A549 (cell line): Measurements from ENCODE around the gene UBE2O. TPM values are rescaled to one million over a fixed set of nuclear protein-coding genes. Genes with fewer than 3 reads are reported as not detected.

Source experiments
- ATAC-seq, 2 experiments: fragments of 200-7000 bp in 1 of 2; fragments of >200 bp in 1 of 2; cut with Nextera tagmentation in 1 of 2; cut with Tn5 transposase in 1 of 2; 3 replicates each; pipeline versions ENCODE4 v1.8.0 to v1.9.1; 2018 to 2020; ENCODE audit warnings: mild to moderate bottlenecking in 1 of 2, moderate library complexity in 1 of 2
- CTCF ChIA-PET: fragments of 300-600 bp; sonication (Branson Sonifier 250); formaldehyde crosslinking; extraction: SDS; loops from one replicate; lab custom pipeline; 2021; ENCODE audit warnings: antibody characterized with exemption, inconsistent platforms; lab: Yijun Ruan, JAX
- POLR2A ChIA-PET: fragments of 350-600 bp; formaldehyde crosslinking; extraction: SDS; loops from one replicate; lab custom pipeline; 2021; ENCODE audit warnings: antibody characterized with exemption, inconsistent platforms; lab: Yijun Ruan, JAX
- DNase-seq, 2 experiments: peaks; one replicate each; pipeline versions ENCODE4 v3.0.0 to v3.0.0-alpha.2; 2011 to 2016; ENCODE audit warnings: low read depth in 1 of 2, low spot score in 1 of 2
- FAIRE-seq: peaks from 2 replicates; lab custom pipeline; 2011; peaks lifted over from hg19 to GRCh38; lab: Jason Lieb, UNC
- H3K27ac ChIP-seq, 2 experiments: fragments of >200 bp; sonication (Bioruptor Twin); formaldehyde crosslinking; 3 replicates each; pipeline ENCODE4 v1.5.1; 2016 to 2017
- H3K4me1 ChIP-seq: fragments of >200 bp; sonication (Bioruptor Twin); formaldehyde crosslinking; 3 replicates; pipeline ENCODE4 v1.6.1; 2016
- H3K4me2 ChIP-seq: fragments of >200 bp; sonication (Bioruptor Twin); formaldehyde crosslinking; 3 replicates; pipeline ENCODE4 v1.6.1; 2016
- H3K4me3 ChIP-seq: fragments of >200 bp; sonication (Bioruptor Twin); formaldehyde crosslinking; 3 replicates; pipeline ENCODE4 v1.5.1; 2016
- H3K9me3 ChIP-seq: fragments of >200 bp; sonication (Bioruptor Twin); formaldehyde crosslinking; 3 replicates; pipeline ENCODE4 v1.6.1; 2016
- BCL3 ChIP-seq: fragments of >200 bp; sonication (Bioruptor Twin); formaldehyde crosslinking; IDR thresholded peaks from 3 replicates; pipeline ENCODE4 v1.6.1; 2016
- CBX2 ChIP-seq: fragments of 200-600 bp; sonication (generic); IDR thresholded peaks from 2 replicates; pipeline ENCODE4 v1.6.1; 2016; ENCODE audit warnings: low read depth, mild to moderate bottlenecking, borderline replicate concordance
- CHD2 ChIP-seq: fragments of 150-350 bp; IDR thresholded peaks from 2 replicates; pipeline ENCODE4 v1.6.1; 2014; ENCODE audit warnings: low read length; ENCODE audit not compliant: partially characterized antibody
- CHD4 ChIP-seq: fragments of 200-600 bp; sonication (generic); IDR thresholded peaks from 2 replicates; pipeline ENCODE4 v1.6.1; 2016; ENCODE audit warnings: antibody characterized with exemption, mild to moderate bottlenecking, borderline replicate concordance
- EHMT2 ChIP-seq: fragments of 200-600 bp; sonication (generic); IDR thresholded peaks from 2 replicates; pipeline ENCODE4 v1.6.1; 2016; ENCODE audit warnings: antibody characterized with exemption, low read depth, mild to moderate bottlenecking, moderate library complexity
- ELK1 ChIP-seq: fragments of 150-350 bp; IDR thresholded peaks from 2 replicates; pipeline ENCODE4 v1.6.1; 2014; ENCODE audit warnings: low read depth, mild to moderate bottlenecking, low read length
- EP300 ChIP-seq, 2 experiments: fragments of >200 bp; sonication (Bioruptor Twin); formaldehyde crosslinking; IDR thresholded peaks; 2 replicates in 1 of 2; 3 replicates in 1 of 2; pipeline ENCODE4 v1.6.1; 2016 to 2017
- ESRRA ChIP-seq: fragments of 150-350 bp; IDR thresholded peaks from 2 replicates; pipeline ENCODE4 v1.6.1; 2014; ENCODE audit warnings: mild to moderate bottlenecking, low read length, borderline replicate concordance
- FOSB ChIP-seq: fragments of 250-450 bp; sonication (Bioruptor Pico); IDR thresholded peaks from 2 replicates; pipeline ENCODE4 v1.5.0; 2020; ENCODE audit warnings: mild to moderate bottlenecking, moderate library complexity
- HEYL ChIP-seq: fragments of 250-450 bp; sonication (Bioruptor Pico); IDR thresholded peaks from 2 replicates; pipeline ENCODE4 v1.8.0; 2021; ENCODE audit warnings: mild to moderate bottlenecking, moderate library complexity
- HOXB13 ChIP-seq: fragments of 250-450 bp; sonication (Bioruptor Pico); IDR thresholded peaks from 2 replicates; pipeline ENCODE4 v1.5.0; 2020; ENCODE audit warnings: low read depth, mild to moderate bottlenecking, moderate library complexity
- HOXB5 ChIP-seq: fragments of 250-450 bp; sonication (Bioruptor Pico); IDR thresholded peaks from 2 replicates; pipeline ENCODE4 v1.5.0; 2020; ENCODE audit warnings: mild to moderate bottlenecking, moderate library complexity
- KDM1A ChIP-seq: fragments of 200-600 bp; sonication (generic); IDR thresholded peaks from 2 replicates; pipeline ENCODE4 v1.6.1; 2016; ENCODE audit warnings: low read depth, mild to moderate bottlenecking
- KDM5A ChIP-seq: fragments of 200-600 bp; sonication (generic); IDR thresholded peaks from 2 replicates; pipeline ENCODE4 v1.6.1; 2016; ENCODE audit warnings: antibody characterized with exemption, mild to moderate bottlenecking
- MAX ChIP-seq: IDR thresholded peaks from 2 replicates; pipeline ENCODE4 v1.6.1; 2012
- MYC ChIP-seq: IDR thresholded peaks from 2 replicates; pipeline ENCODE4 v1.6.1; 2012; ENCODE audit warnings: mild to moderate bottlenecking, inconsistent platforms, low read length, improper control_type of control experiment, borderline replicate concordance
- NFE2L2 ChIP-seq: fragments of 150-350 bp; conservative IDR thresholded peaks from 2 replicates; pipeline ENCODE4 v1.6.1; 2014; ENCODE audit warnings: low read length
- POLR2A ChIP-seq: IDR thresholded peaks from 2 replicates; pipeline ENCODE4 v1.6.1; 2012; ENCODE audit warnings: mild to moderate bottlenecking, low read length
- POLR2AphosphoS2 ChIP-seq: conservative IDR thresholded peaks from 2 replicates; pipeline ENCODE4 v1.6.1; 2012; ENCODE audit warnings: low read length, improper control_type of control experiment, inconsistent platforms
- RARB ChIP-seq: fragments of 250-450 bp; sonication (Bioruptor Pico); IDR thresholded peaks from 2 replicates; pipeline ENCODE4 v1.8.0; 2021; ENCODE audit warnings: mild to moderate bottlenecking, moderate library complexity
- RCOR1 ChIP-seq: fragments of 150-350 bp; IDR thresholded peaks from 2 replicates; pipeline ENCODE4 v1.6.1; 2014; ENCODE audit warnings: antibody characterized with exemption, low read length, low read depth
- RFX5 ChIP-seq: fragments of 450-650 bp; IDR thresholded peaks from 2 replicates; pipeline ENCODE4 v1.7.1; 2014; ENCODE audit warnings: antibody characterized with exemption, mild to moderate bottlenecking, moderate library complexity
- RNF2 ChIP-seq: fragments of 200-600 bp; sonication (generic); IDR thresholded peaks from 2 replicates; pipeline ENCODE4 v1.6.1; 2016; ENCODE audit warnings: low read depth, mild to moderate bottlenecking, antibody characterized with exemption, moderate library complexity, borderline replicate concordance
- SREBF2 ChIP-seq: fragments of 450-650 bp; IDR thresholded peaks from 2 replicates; pipeline ENCODE4 v1.6.1; 2014; ENCODE audit warnings: mild to moderate bottlenecking, moderate library complexity
- TP53 ChIP-seq: fragments of 250-450 bp; sonication (Bioruptor Pico); IDR thresholded peaks from 2 replicates; pipeline ENCODE4 v1.5.0; 2021; ENCODE audit warnings: mild to moderate bottlenecking, moderate library complexity
- ZNF302 ChIP-seq: fragments of 250-450 bp; sonication (Bioruptor Pico); IDR thresholded peaks from 2 replicates; pipeline ENCODE4 v1.9.0; 2021; ENCODE audit warnings: inconsistent platforms, mild to moderate bottlenecking, moderate library complexity
- ZSCAN20 ChIP-seq: fragments of 250-450 bp; sonication (Bioruptor Pico); IDR thresholded peaks from 2 replicates; pipeline ENCODE4 v1.8.0; 2022; ENCODE audit warnings: mild to moderate bottlenecking, moderate library complexity
- WGBS: methylation state at CpG from one replicate; pipeline ENCODE4 v1.1.6; 2017; ENCODE audit errors: missing lambda C conversion rate; 5-methylcytosine and 5-hydroxymethylcytosine counted together
- polyA plus RNA-seq, 4 experiments: library from polyadenylated mRNA; depleted of rRNA in 3 of 4; stranded (reverse); fragments of >200 nt; fragmentation: RNase III in 1 of 4; extraction: RNeasy Plus Mini Kit Qiagen cat#74134 plus additional on column Dnase treatment in 1 of 4; gene quantifications; 2 replicates in 3 of 4; 3 replicates in 1 of 4; pipeline ENCODE4 v1.2.3, GENCODE V29; 2011 to 2017
- TF ChIP-seq, protein P1 (sequence below): fragments of >200 bp; sonication (Bioruptor Twin); formaldehyde crosslinking; IDR thresholded peaks from 3 replicates; pipeline ENCODE4 v1.5.1; 2016
- TF ChIP-seq, protein P2 (sequence below): fragments of >200 bp; sonication (Bioruptor Twin); formaldehyde crosslinking; IDR thresholded peaks from 2 replicates; pipeline ENCODE4 v1.6.1; 2016

Gene UBE2O
- polyA plus RNA-seq, 2 of the 4 experiments (the other 2 are of a cell fraction): 22.0 to 25.7 TPM

DNA sequence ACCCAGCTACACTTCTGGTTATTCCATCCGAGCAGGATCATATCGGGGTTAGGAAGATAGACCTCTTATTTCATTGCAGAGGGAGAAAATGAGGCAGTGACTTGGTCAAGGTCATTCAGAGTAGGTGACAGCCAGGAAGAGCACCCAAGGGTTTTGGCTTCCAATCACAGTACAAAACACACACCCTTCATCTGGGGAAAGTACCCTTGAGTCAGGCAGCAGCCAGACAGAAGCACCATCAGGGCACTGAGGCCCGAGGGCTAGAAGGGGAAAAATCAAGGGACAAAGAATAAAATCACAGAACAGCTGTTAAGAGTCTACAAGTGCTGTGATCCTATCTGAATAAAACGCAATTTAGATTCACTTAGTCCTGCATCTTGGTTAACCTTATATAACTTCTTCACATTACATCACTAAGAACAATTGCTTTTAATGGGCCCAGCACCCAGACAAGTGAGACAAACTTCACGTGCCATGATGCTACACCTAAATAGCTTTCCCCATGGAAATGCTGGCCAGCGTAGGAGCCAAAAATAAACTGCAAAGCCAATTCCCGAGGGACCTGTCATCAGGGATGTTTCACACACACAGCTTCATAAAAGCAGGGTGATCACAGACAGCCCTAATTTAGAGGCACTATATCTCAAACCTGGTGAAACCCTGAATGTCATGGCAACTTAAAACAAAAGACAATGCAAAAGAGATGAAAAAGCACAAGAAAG lies 4.9 kb downstream of the UBE2O start:
- TF ChIP-seq HOXB13 (CRISPR knock-in tag) (no peak), FOSB (CRISPR knock-in tag) (no peak)
- H3K4me3 ChIP-seq: no peak overlapping the region
- no peak for DNase-seq
- H3K9me3 ChIP-seq: no peaks in the 10 kb centered on the region
- ATAC-seq: no peak
- H3K4me2 ChIP-seq: peak overlapping the region; percentile 86
- peaks cover 69% of the 10 kb centered on the region for H3K4me1 ChIP-seq
- H3K27ac ChIP-seq: peak overlapping the region; percentile 81 to 89
- no peak for FAIRE-seq
- POLR2A ChIA-PET: no interaction called here
- WGBS: 56% methylated on average over 7 of the region's 7 CpGs
- CTCF ChIA-PET: interaction anchor here (0.7 to 41.7 kb wide), 8 partner anchors 10 to 169 kb away, joined by 3 to 1994 read pairs (median 12); partner anchors contain the start of genes AANAT, RHBDF2 and SPHK1

GRCh38 chr17:76446449-76447231 lies 6.3 kb downstream of the UBE2O start:
- peak; percentile 92 for FAIRE-seq
- Histone ChIP-seq H3K9me3 (no peaks in the 10 kb centered on the region), H3K4me3 (peak overlapping the region; percentile 29), H3K4me2 (peak overlapping the region; percentile 86), H3K4me1 (peaks cover 80% of the 10 kb centered on the region), H3K27ac (peak overlapping the region; percentile 81 to 89)
- WGBS: 2% methylated on average over 9 of the region's 9 CpGs
- peak; percentile 84 to 96 for DNase-seq
- CTCF ChIA-PET: interaction anchor here (0.7 to 41.7 kb wide), 8 partner anchors 11 to 68 kb away, joined by 3 to 1994 read pairs (median 4); partner anchors contain the start of genes AANAT and RHBDF2
- peak; percentile 89 to 93 for ATAC-seq
- POLR2A ChIA-PET: interaction anchor here (0.6 to 1.2 kb wide), 2 partner anchors 11 to 139 kb away, joined by 3 to 6 read pairs; no protein-coding TSS in a partner anchor
- TF ChIP-seq CBX2 (no peak), ESRRA (no peak), ZNF302 (no peak), RARB (CRISPR knock-in tag) (no peak), HEYL (no peak), KDM1A (no peak), BCL3 (no peak), POLR2AphosphoS2 (no peak), CHD2 (no peak), ELK1 (no peak), RCOR1 (no peak), POLR2A (peak; percentile 31; the same call in 1 of the 2 replicates), RFX5 (no peak), EHMT2 (no peak), ZSCAN20 (CRISPR knock-in tag) (no peak), MYC (no peak), RNF2 (no peak), CHD4 (no peak), NFE2L2 (peak; percentile 96), HOXB5 (CRISPR knock-in tag) (peak; percentile 77; the same call in 1 of the 2 replicates), EP300 (IDR thresholded peaks at IDR 0.05) (peak in 1 of 2 experiments; percentile 30; a peak in 1 of 5 replicates), KDM5A (no peak), SREBF2 (no peak), MAX (peak; percentile 56; the same call in 1 of the 2 replicates), TP53 (CRISPR knock-in tag) (no peak)
- TF ChIP-seq, protein P1, sequence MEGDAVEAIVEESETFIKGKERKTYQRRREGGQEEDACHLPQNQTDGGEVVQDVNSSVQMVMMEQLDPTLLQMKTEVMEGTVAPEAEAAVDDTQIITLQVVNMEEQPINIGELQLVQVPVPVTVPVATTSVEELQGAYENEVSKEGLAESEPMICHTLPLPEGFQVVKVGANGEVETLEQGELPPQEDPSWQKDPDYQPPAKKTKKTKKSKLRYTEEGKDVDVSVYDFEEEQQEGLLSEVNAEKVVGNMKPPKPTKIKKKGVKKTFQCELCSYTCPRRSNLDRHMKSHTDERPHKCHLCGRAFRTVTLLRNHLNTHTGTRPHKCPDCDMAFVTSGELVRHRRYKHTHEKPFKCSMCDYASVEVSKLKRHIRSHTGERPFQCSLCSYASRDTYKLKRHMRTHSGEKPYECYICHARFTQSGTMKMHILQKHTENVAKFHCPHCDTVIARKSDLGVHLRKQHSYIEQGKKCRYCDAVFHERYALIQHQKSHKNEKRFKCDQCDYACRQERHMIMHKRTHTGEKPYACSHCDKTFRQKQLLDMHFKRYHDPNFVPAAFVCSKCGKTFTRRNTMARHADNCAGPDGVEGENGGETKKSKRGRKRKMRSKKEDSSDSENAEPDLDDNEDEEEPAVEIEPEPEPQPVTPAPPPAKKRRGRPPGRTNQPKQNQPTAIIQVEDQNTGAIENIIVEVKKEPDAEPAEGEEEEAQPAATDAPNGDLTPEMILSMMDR: no peak
- TF ChIP-seq, protein P2, sequence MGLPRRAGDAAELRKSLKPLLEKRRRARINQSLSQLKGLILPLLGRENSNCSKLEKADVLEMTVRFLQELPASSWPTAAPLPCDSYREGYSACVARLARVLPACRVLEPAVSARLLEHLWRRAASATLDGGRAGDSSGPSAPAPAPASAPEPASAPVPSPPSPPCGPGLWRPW: no peak
